ENCODE results near the gene DIPK2A.

The DIPK2A gene

DNA sequence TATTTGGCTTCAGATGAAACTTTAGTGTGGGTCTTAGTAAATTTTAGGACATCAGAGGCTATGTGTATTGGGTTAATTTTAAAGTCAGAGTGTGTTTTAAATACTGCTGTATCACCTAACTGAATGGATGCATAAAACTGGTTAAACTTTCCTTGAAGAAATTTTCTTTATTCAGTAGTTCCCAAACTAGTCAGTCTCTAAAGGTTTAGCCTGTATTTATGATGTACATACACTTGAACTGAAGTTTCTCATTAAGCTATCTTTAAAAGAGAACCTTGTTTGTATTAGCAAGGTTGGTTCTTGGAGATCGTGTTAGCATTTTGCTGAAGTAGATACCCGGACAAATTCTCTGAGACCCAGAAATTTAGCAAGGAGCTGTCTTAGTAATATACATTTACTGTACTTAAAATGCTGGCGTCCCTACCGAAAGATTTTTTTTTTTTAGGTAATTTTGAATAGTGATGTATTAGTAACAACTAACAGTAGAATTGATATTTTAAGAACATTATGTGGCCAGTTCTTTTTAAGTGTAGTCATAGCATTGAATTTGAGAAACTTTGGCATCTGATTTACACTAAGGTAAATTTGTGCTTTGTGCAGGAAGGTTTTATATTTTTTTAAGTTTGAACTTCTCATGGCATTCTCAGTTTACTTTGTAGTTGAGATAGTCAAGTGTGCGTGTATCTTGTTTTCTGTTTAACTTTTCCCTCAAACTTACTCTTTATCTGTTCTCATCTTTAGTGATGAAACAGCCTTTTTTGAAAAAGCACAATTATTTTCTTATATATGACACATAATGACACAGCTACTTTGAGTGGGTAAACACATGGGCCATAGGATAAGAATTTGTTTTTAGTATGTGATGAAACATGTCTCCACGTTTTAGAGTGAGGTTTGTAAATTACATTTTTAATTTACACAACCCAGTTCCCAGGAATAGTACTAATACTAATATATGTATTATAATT, 2.9 kb downstream of the DIPK2A start:
- TF ChIP-seq, protein P1, sequence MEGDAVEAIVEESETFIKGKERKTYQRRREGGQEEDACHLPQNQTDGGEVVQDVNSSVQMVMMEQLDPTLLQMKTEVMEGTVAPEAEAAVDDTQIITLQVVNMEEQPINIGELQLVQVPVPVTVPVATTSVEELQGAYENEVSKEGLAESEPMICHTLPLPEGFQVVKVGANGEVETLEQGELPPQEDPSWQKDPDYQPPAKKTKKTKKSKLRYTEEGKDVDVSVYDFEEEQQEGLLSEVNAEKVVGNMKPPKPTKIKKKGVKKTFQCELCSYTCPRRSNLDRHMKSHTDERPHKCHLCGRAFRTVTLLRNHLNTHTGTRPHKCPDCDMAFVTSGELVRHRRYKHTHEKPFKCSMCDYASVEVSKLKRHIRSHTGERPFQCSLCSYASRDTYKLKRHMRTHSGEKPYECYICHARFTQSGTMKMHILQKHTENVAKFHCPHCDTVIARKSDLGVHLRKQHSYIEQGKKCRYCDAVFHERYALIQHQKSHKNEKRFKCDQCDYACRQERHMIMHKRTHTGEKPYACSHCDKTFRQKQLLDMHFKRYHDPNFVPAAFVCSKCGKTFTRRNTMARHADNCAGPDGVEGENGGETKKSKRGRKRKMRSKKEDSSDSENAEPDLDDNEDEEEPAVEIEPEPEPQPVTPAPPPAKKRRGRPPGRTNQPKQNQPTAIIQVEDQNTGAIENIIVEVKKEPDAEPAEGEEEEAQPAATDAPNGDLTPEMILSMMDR (IDR thresholded peaks at IDR 0.05; ENCODE audit: insufficient read depth, missing control alignments): no peak
- DNase-seq (ENCODE audit: insufficient read length, low spot score) (no peak), FAIRE-seq (no peak)

DNA sequence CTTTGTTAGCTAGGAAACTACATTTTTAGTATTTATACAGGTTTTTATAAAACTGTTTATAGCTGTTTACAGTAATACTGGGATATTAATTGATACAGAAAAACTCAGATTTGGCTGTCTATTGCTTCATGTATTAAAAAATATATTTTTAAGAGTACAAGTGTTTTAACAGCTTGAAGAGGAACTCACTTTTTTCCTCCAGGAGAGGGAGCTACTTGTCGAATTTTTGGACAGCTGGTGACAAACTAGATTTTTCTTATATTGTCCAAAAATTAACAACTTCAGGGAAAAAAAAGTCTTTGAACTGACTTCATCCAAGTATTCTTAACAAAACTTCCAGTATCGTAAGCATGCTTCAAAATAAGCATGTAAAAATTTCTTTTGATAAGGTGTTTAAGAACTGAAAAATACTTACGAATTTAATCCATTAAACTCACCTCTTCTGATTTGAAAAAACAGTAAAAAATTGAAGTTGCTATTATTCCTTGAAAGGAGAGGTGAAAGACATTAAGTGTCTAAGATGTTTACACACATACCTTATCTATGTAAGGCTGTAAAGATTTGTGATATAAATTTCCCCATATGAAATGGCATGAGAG, 4.0 kb downstream of the DIPK2A start:
- TF ChIP-seq, protein P1 (IDR thresholded peaks at IDR 0.05; ENCODE audit: insufficient read depth, missing control alignments): peak; percentile 50

DNA sequence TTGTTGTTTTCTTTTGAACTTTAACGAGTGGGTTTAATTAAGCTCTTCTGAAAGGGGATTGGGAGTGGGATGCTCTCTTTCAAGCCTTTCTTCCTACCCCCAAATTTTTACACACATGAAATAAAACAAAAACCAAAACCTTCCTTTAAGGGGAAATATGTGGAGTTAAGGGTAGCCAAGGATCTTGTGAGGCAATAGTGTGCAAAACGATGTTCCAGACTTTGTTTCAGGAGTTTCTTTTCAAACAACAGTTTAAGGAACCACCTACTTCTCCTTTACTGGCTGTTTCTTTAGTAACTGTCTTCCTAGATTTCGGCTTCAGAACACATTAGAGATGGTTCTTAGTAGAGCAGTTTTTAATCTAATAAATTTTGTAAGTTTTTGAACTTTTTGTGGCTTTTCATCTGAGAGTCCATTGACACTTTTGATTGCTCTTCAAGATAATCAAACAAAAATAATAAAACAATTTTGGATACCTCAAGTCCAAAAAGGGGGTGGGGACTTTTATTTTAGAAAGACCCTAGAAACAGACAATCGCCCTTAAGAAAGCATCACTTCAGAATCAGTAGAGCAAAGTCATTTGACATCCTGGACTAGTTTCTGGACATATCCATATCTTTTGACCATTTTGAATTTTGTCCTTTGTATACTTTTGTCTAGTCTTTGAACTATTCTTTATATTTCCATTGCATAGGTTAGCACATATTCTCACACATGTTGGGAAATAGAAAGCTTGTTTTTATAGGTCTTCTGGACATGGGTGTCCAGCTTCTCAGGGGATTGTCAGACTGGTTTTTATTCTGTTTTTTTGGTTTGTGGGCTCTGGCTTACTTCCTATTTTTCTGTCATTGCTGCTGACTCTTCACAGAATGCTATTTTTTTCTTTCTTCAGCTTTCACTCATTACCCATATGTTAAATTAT, 6.0 kb downstream of the DIPK2A start:
- TF ChIP-seq, protein P1 (IDR thresholded peaks at IDR 0.05; ENCODE audit: insufficient read depth, missing control alignments): no peak
- FAIRE-seq: peak; percentile 74
- DNase-seq (ENCODE audit: insufficient read length, low spot score): no peak

More for the DNA sequence above, 4.0 kb downstream of the DIPK2A start:
- peak; percentile 11 for FAIRE-seq
- no peak for DNase-seq (ENCODE audit: insufficient read length, low spot score)

DNA sequence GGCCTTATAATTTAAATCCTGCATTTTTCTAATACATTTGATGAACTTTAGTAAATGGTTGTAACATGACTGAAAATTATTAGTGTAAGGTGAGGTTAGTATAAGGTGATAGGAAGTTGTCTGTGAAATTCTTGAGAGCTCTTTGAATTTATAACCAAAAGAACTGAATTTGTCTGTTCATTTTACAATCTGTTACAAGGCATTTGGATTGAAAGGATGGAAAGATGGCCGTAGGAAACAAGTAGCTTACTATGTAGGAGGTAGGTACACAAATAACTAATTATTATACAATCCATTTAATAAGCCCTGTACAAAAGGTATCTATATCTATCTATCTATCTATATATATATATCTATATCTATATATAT, 6.6 kb downstream of the DIPK2A start:
- DNase-seq (ENCODE audit: insufficient read length, low spot score): no peak
- FAIRE-seq: peak; percentile 76
- TF ChIP-seq, protein P1 (IDR thresholded peaks at IDR 0.05; ENCODE audit: insufficient read depth, missing control alignments): no peak

DNA sequence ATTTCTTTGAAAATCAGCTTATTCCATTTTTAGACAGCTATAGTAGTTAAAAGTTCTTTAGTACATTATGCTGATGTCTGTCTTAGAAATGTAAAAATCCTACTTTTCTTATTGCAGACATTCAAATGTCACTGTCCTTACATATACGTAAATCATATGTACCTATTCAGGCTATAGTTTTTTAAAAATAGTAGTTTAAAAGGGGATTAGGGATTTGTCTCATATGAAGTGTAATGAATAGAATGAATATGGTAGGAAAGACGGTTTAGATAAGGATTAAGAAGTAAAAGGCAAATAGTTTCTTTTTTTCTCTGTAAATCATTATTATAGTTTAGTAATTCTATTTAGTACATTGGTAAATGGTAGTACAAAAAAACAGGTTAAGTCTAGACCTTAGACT, 7.4 kb downstream of the DIPK2A start:
- FAIRE-seq: peak; percentile 60
- TF ChIP-seq, protein P1 (IDR thresholded peaks at IDR 0.05; ENCODE audit: insufficient read depth, missing control alignments): no peak

DNA sequence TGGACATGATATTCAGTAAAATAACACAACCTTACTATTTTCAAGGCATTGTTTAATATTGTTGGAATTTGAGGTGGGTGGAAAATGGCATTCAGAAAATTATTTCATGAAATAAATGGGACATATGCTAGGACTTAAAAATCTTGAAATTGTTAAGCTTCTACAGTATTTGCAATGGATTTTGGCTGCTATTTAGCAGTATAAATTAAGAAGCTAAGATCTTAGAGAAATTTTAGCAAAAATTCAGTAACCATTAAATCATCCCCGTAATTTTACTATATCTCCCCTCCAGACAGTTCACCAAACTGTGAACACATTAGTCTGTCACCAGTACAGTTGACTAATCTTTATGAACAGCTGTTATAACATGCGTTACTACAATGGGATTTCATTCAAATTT, 8.2 kb downstream of the DIPK2A start:
- FAIRE-seq: no peak
- TF ChIP-seq, protein P1 (IDR thresholded peaks at IDR 0.05; ENCODE audit: insufficient read depth, missing control alignments): no peak
- no peak for DNase-seq (ENCODE audit: insufficient read length, low spot score)

More for the DNA sequence above, 7.4 kb downstream of the DIPK2A start:
- no peak for DNase-seq (ENCODE audit: insufficient read length, low spot score)

Data from D721Med (cell line).